ENCODE measurements around the gene SIDT2. TPM values are rescaled to one million over a fixed set of nuclear protein-coding genes. Genes with fewer than 3 reads are reported as not detected.

SIDT2 gene
- total RNA-seq, 4 donors from 2014 or later: 72.6 to 132 (median 125) TPM

GRCh38 chr11:117232911-117233409 lies 54.4 kb downstream of the SIDT2 start:
- no peak for DNase-seq (ENCODE audit: low spot score in 2 of 2)
- 1 to 2% methylated on average over 20 to 25 of the region's 27 CpGs for whole genome bisulfite sequencing, 2 donors
- peaks cover 0 to 43% (median 15%) of the 10 kb centered on the region in 4 donors for H3K4me1 ChIP-seq
- peaks cover 0 to 39% (median 10%) of the 10 kb centered on the region in 3 donors for H3K36me3 ChIP-seq
- TF ChIP-seq EP300 (IDR thresholded peaks at IDR 0.05) (no peak), POLR2A (IDR thresholded peaks at IDR 0.05) (no peak), CTCF (IDR thresholded peaks at IDR 0.05) (no peak)
- H3K27me3 ChIP-seq: no peaks in the 10 kb centered on the region
- peak overlapping the region; percentile 83 to 98 (median 86) for H3K4me3 ChIP-seq
- peak overlapping the region; percentile 92 to 97 (median 96) for H3K27ac ChIP-seq
- no peaks in the 10 kb centered on the region for H3K9me3 ChIP-seq

GRCh38 chr11:117238221-117238620 lies 59.7 kb downstream of the SIDT2 start:
- no peaks in the 10 kb centered on the region for H3K9me3 ChIP-seq
- H3K36me3 ChIP-seq: peaks cover 0 to 62% (median 0%) of the 10 kb centered on the region in 3 donors
- H3K4me1 ChIP-seq: peaks cover 0 to 16% (median 0%) of the 10 kb centered on the region in 4 donors
- 93 to 96% methylated on average over 5 of the region's 5 CpGs for WGBS, 2 donors
- H3K4me3 ChIP-seq: no peak overlapping the region
- no peaks in the 10 kb centered on the region for H3K27me3 ChIP-seq
- DNase-seq (ENCODE audit: low spot score in 2 of 2): no peak
- no peak for TF ChIP-seq CTCF (IDR thresholded peaks at IDR 0.05)
- TF ChIP-seq EP300 (IDR thresholded peaks at IDR 0.05): no peak
- no peak for TF ChIP-seq POLR2A (IDR thresholded peaks at IDR 0.05)
- H3K27ac ChIP-seq: no peak overlapping the region

GRCh38 chr11:117239295-117239694 lies 60.8 kb downstream of the SIDT2 start:
- no peak overlapping the region for H3K4me3 ChIP-seq
- H3K27me3 ChIP-seq: no peaks in the 10 kb centered on the region
- peaks cover 0 to 5% (median 0%) of the 10 kb centered on the region in 4 donors for H3K4me1 ChIP-seq
- 73 to 75% methylated on average over 6 of the region's 6 CpGs for WGBS, 2 donors
- peaks cover 0 to 73% (median 0%) of the 10 kb centered on the region in 3 donors for H3K36me3 ChIP-seq
- no peak overlapping the region for H3K27ac ChIP-seq
- no peak for DNase-seq (ENCODE audit: low spot score in 2 of 2)
- TF ChIP-seq CTCF (IDR thresholded peaks at IDR 0.05): no peak
- no peak for TF ChIP-seq EP300 (IDR thresholded peaks at IDR 0.05)
- no peak for TF ChIP-seq POLR2A (IDR thresholded peaks at IDR 0.05)
- H3K9me3 ChIP-seq: no peaks in the 10 kb centered on the region

Other genes starting within 250 kb of the SIDT2 start
- 10 to 100 TPM; 45.0 to 70.2 (median 48.8) TPM for gene SIK3, start 80.3 kb upstream of the SIDT2 start, total RNA-seq
- gene PAFAH1B2, start 34.5 kb upstream of the SIDT2 start, total RNA-seq: 100 to 1,000 TPM in 3 of 4 donors, 10 to 100 TPM in 1; 96.9 to 125 (median 109) TPM
- 1,000 to 10,000 TPM; 1,525 to 3,984 (median 2,307) TPM for gene TAGLN, start 20.6 kb downstream of the SIDT2 start, total RNA-seq
- 10 to 100 TPM; 45.4 to 94.5 (median 71.6) TPM for gene PCSK7, start 53.3 kb downstream of the SIDT2 start, total RNA-seq
- gene RNF214, start 53.9 kb downstream of the SIDT2 start, total RNA-seq: 10 to 100 TPM; 10.8 to 16.6 (median 12.8) TPM
- 1 to 10 TPM; 4.3 to 9.4 (median 6.6) TPM for gene BACE1-AS, start 112.6 kb downstream of the SIDT2 start, total RNA-seq
- gene BACE1, start 137.5 kb downstream of the SIDT2 start, total RNA-seq: 10 to 100 TPM; 23.2 to 35.1 (median 26.0) TPM
- gene CEP164, start 149.1 kb downstream of the SIDT2 start, total RNA-seq: 10 to 100 TPM; 23.9 to 53.4 (median 39.4) TPM

All from tibial nerve (tissue), 4 donors.